HepG2 (cell line): ENCODE data around the gene KRTAP5-6. TPM values are rescaled to one million over a fixed set of nuclear protein-coding genes. Genes with fewer than 3 reads are reported as not detected.

ENCODE experiments used
- BHLHE40 ChIP-seq: IDR thresholded peaks from 2 replicates; pipeline ENCODE4 v1.6.1; 2011; ENCODE audit warnings: low read length, improper control_type of control experiment
- DRAP1 ChIP-seq: IDR thresholded peaks from 2 replicates; pipeline ENCODE4 v1.6.1; 2016; ENCODE audit warnings: missing genetic modification reagents, missing compliant biosample characterization
- ESRRA ChIP-seq: sonication (generic); formaldehyde crosslinking; IDR thresholded peaks from 2 replicates; pipeline ENCODE4 v1.5.1; 2020; ENCODE audit warnings: mild to moderate bottlenecking, low read depth, missing genetic modification reagents
- FOSL1 ChIP-seq: sonication (generic); formaldehyde crosslinking; IDR thresholded peaks from 2 replicates; pipeline ENCODE4 v1.9.0; 2021; ENCODE audit warnings: missing genetic modification reagents, borderline replicate concordance
- GATA4 ChIP-seq: sonication (generic); IDR thresholded peaks from 2 replicates; pipeline ENCODE4 v1.6.1; 2016; ENCODE audit warnings: antibody characterized with exemption, low read depth, borderline replicate concordance
- HDAC2 ChIP-seq: sonication (generic); formaldehyde crosslinking; IDR thresholded peaks from 2 replicates; pipeline ENCODE4 v1.4.0; 2020; ENCODE audit warnings: missing genetic modification reagents
- MED8 ChIP-seq: sonication (generic); formaldehyde crosslinking; IDR thresholded peaks from 2 replicates; pipeline ENCODE4 v1.8.1; 2023; ENCODE audit warnings: mild to moderate bottlenecking, missing genetic modification reagents; ENCODE audit not compliant: insufficient replicate concordance
- MLX ChIP-seq: IDR thresholded peaks from 2 replicates; pipeline ENCODE4 v1.6.1; 2016
- NR2F1 ChIP-seq, 2 experiments: fragments of 450-650 bp in 1 of 2; formaldehyde crosslinking in 1 of 2; IDR thresholded peaks; 2 replicates each; pipeline versions ENCODE4 v1.5.0 to v1.6.1; 2016 to 2020; ENCODE audit warnings: mild to moderate bottlenecking in 1 of 2, missing compliant biosample characterization in 1 of 2, missing genetic modification reagents in 1 of 2, moderate library complexity in 1 of 2
- PATZ1 ChIP-seq: sonication (generic); formaldehyde crosslinking; IDR thresholded peaks from 2 replicates; pipeline ENCODE4 v1.4.0; 2020; ENCODE audit warnings: missing genetic modification reagents
- ZHX2 ChIP-seq, 2 experiments: sonication (generic) in 1 of 2; formaldehyde crosslinking in 1 of 2; IDR thresholded peaks; 2 replicates each; pipeline versions ENCODE4 v1.6.1 to v1.9.0; 2014 to 2022; ENCODE audit warnings: antibody characterized with exemption in 1 of 2, borderline replicate concordance in 1 of 2, inconsistent platforms in 1 of 2, low read depth in 1 of 2, missing genetic modification reagents in 1 of 2
- ZNF232 ChIP-seq: sonication (generic); formaldehyde crosslinking; IDR thresholded peaks from 2 replicates; pipeline ENCODE4 v1.4.0; 2020; ENCODE audit warnings: missing genetic modification reagents, borderline replicate concordance
- ZNF609 ChIP-seq: sonication (generic); formaldehyde crosslinking; IDR thresholded peaks from 2 replicates; pipeline ENCODE4 v1.4.0; 2020; ENCODE audit warnings: mild to moderate bottlenecking, missing genetic modification reagents, borderline replicate concordance
- polyA plus RNA-seq, 8 experiments: library from polyadenylated mRNA; depleted of rRNA in 3 of 8; stranded (reverse) in 7 of 8; unstranded in 1 of 8; fragments of >200 nt; fragmentation: Illumina TruSeq in 4 of 8; extraction: Trizol in 4 of 8; gene quantifications; 2 replicates each; pipeline versions ENCODE4 v1.2.1 to v1.2.3, GENCODE V29; 2011 to 2016; ENCODE audit warnings: low read depth in 4 of 8, missing spikeins in 1 of 8, mixed read lengths in 1 of 8; ENCODE audit not compliant: insufficient read depth in 1 of 8
- total RNA-seq, 5 experiments: library from RNA; depleted of rRNA; stranded (reverse); fragments of >200 nt; fragmentation: Illumina TruSeq; extraction: Trizol; gene quantifications; 2 replicates each; pipeline ENCODE4 v1.2.3, GENCODE V29; 2016; ENCODE audit warnings: low read depth in 1 of 5

KRTAP5-6 gene
- total and polyA plus RNA-seq, 2 of the 13 experiments (the other 11 are each of a cell fraction or from before 2014, with no cell fraction given): not detected

GRCh38 chr11:1675536-1676228 lies 21.3 kb upstream of the KRTAP5-6 start (continued):
- TF ChIP-seq DRAP1 (CRISPR knock-in tag): peak; percentile 90
- no peak for TF ChIP-seq FOSL1 (CRISPR knock-in tag)
- TF ChIP-seq BHLHE40: no peak
- TF ChIP-seq PATZ1 (CRISPR knock-in tag): 0 out of 2 replicates have a peak, but pooled peaks have one; percentile 30
- peak; percentile 85; the same call in 1 of the 2 replicates for TF ChIP-seq GATA4
- no peak for TF ChIP-seq ESRRA (CRISPR knock-in tag)
- TF ChIP-seq ZHX2 (IDR thresholded peaks at IDR 0.05; ENCODE audit: low read depth): no peak
- TF ChIP-seq ZHX2 (CRISPR knock-in tag; IDR thresholded peaks at IDR 0.05; ENCODE audit: borderline replicate concordance): no peak
- peak; percentile 59 for TF ChIP-seq HDAC2 (CRISPR knock-in tag)
- TF ChIP-seq ZNF609 (CRISPR knock-in tag): peak; percentile 66; the same call in 1 of the 2 replicates
- peak in 1 of 2 experiments; percentile 34; a peak in 1 of 4 replicates for TF ChIP-seq NR2F1 (CRISPR knock-in tag; IDR thresholded peaks at IDR 0.05)
- TF ChIP-seq ZNF232 (CRISPR knock-in tag): peak; percentile 85; the same call in 1 of the 2 replicates
- peak; percentile 96 for TF ChIP-seq MED8
- peak; percentile 92 for TF ChIP-seq MLX (CRISPR knock-in tag)
